SKM-1 (cell line): ENCODE results near the gene GTF2I.
"Not testable (repeated sequence)": the region's sequence is repeated elsewhere in the genome, so short reads cannot be mapped to it uniquely, and the experiment has no call there.

Source experiments
- DNase-seq: peaks from one replicate; lab custom pipeline; 2025; ENCODE audit not compliant: unreplicated experiment; lab: John Stamatoyannopoulos, UW

Gene GTF2I

GRCh38 chr7:74657692-74658177 lies at the start of gene GTF2I:
GTF2I (plus strand) TSS chr7:74657718; CDS start chr7:74689129, 31,411 bp downstream.
- DNase-seq, result no peak

GRCh38 chr7:74612015-74612829 lies 45.3 kb upstream of the GTF2I start:
- DNase-seq, result no peak

GRCh38 chr7:74615933-74616780 lies 41.4 kb upstream of the GTF2I start:
- no peak for DNase-seq

DNA sequence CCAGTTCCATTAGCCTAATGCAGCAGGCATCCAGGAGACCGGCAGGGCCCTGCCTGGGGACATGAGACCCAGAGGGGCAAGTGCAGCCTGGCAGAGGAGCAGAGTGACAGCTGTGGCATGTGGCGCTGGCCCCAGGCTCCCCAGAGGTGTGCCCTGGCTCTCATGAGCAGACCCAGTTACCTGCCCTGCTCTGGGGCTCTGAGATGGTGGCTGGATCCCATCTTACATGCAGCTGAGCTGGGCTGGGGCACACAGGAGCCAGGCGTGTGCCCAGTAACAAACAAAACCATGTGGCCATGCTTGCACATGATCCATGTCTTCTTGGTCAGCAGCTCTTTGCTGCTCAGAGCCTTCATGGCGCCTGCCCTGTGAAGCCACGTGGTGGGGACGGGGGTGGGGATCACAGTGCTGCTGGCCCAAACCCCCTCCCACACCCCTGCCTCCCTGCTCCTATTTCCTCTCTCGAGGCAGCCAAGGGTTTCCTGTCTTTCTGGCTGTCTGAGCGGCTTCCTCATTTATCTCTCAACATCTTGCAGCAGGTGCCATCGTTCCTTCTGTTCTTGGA lies 40.3 kb upstream of the GTF2I start:
- peak; percentile 70 for DNase-seq

GRCh38 chr7:74619235-74619860 lies 38.2 kb upstream of the GTF2I start:
- DNase-seq, result no peak

- no peak for DNase-seq
Measured at GRCh38 chr7:74622228-74622749, 35.2 kb upstream of the GTF2I start.

DNA sequence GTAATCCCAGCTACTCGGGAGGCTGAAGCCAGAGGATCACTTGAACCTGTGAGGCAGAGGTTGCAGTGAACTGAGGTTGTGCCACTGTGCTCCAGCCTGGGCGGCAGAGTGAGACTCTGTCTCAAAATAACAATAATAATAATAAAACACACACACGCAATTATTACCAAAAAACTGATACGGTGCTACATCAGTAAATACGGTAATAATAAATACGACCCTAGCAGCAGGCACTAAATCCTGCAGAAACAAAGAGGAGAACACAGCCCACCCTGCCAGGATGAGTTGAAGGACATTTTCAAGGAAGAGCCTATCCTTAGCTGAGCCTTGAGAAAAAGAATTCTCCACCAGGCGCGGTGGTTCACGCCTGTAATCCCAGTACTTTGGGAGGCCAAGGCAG lies 34.4 kb upstream of the GTF2I start:
- DNase-seq, result no peak

- DNase-seq, result no peak
Measured at GRCh38 chr7:74625446-74625845, 32.1 kb upstream of the GTF2I start.

- no peak for DNase-seq
Measured at GRCh38 chr7:74627661-74628411, 29.7 kb upstream of the GTF2I start.

GRCh38 chr7:74632505-74632904 lies 25.0 kb upstream of the GTF2I start:
- no peak for DNase-seq

GRCh38 chr7:74633451-74633921 lies 24.0 kb upstream of the GTF2I start:
- DNase-seq, result no peak

DNA sequence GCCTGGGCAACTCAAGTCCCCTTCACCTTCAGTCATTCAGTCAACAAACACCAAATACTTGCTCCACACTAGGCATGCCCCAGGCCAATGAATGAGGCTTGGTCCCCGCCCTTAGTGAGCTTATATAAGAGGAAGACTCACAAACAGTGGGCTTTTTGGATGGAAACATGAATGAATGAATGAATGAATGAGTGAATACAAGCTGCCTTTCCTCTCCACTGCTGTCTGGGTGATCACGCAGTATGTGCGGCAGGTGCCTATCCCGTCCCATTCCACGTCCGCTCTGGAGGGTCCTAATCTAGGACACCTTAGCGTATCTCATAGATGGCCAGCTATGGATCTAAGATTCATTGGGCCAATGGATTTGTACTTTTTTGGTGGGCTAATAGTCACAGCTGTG lies 19.8 kb upstream of the GTF2I start:
- no peak for DNase-seq

DNA sequence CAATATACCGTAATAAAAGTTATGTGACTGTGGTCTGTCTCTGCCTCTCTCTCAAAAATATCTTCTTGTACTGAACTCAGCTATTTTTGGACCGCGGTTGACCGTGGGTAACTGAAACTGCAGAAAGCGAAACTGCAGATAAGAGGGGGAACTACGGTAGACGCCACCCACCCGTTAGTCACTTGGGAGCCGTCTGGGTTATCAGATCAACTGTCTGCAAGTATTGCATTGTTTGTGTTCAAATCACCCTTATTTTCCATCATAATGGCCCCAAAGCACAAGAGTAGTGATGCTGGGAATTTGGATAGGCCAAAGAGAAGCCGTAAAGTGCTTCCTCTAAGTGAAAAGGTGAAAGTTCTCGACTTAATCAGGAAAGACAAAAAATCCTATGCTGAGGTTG lies 7.5 kb upstream of the GTF2I start:
- DNase-seq, result peak; percentile 47

GRCh38 chr7:74650493-74651132 lies 6.9 kb upstream of the GTF2I start:
- DNase-seq, result not testable (repeated sequence)

GRCh38 chr7:74651133-74651504 lies 6.4 kb upstream of the GTF2I start:
- not testable (repeated sequence) for DNase-seq

GRCh38 chr7:74653686-74654181 lies 3.8 kb upstream of the GTF2I start:
- DNase-seq, result no peak

- DNase-seq, result no peak
Measured at GRCh38 chr7:74654811-74655210, 2.7 kb upstream of the GTF2I start.

DNA sequence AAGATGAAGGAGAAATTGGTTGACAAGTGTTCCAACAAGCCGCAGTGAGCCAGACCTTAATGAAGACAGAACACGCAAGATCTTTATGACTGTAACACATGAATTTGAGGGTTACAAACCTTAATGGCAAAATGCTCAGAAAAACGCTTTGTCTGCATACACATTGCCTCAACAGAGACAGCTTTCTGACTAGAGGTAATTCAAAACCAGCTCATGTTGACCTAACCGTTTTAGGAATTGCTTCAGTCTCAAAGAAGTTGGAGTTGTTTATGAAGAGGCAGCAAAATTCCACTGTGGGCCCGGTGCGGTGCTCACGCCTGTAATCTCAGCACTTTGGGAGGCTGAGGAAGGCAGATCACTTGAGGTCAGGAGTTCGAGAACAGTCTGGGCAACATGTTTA lies 2.2 kb upstream of the GTF2I start:
- no peak for DNase-seq

- no peak for DNase-seq
Measured at GRCh38 chr7:74655768-74656440, 1.6 kb upstream of the GTF2I start.
